ENCODE measurements around the gene PRKG1.

Gene PRKG1

DNA sequence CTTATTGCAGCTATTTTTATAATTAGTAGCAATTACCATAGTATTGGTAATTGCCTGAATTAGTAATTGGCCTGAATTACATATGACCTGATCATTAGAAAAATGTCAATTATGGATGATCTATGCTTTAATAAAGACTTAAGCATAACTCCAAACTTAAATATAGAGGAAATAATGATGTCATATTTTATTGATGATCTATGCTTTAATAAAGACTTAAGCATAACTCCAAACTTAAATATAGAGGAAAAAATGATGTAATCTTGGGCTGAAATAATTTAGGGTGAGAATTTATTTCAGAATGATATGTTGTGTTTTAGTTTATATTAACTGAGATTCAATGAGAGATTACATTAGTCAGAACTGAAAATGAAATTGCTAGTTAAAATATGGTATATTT is 973.8 kb downstream of the PRKG1 start:
- no peak for DNase-seq
- in situ Hi-C loops (cut with MboI; ENCODE audit: low pct_unique_long_range_greater_than_20kb, low sequenced_read_pairs), result no loop called here

DNA sequence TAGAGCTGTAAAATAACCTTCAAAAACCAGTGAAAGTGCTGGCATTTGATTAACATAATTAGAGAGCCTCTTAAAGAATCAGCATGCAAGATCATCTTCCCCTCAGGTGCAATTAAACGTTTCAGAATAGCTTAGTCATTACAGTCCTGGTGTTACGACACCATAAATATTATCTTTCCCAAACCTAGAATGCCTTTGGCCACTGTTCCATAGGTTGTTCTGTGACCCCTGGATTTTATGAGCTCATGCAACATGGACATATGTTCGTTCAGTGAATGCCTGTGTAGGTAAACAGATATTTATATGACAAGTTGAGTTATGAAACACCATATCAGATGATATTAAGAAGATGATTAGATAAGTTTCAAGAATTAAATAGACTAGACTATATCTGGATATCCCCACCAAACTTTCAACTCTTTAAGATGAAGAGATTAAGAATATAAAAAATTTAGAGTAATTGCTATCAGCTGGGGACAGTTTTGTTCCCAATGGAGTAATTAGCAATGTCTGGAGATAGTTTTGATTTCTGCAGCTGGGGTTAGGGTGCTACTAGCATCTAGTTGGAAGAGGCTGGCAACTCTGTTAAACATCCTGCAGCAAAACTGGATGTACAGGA is 976.3 kb downstream of the PRKG1 start:
- no peak for DNase-seq
- in situ Hi-C loops (cut with MboI; ENCODE audit: low pct_unique_long_range_greater_than_20kb, low sequenced_read_pairs), result no loop called here

DNA sequence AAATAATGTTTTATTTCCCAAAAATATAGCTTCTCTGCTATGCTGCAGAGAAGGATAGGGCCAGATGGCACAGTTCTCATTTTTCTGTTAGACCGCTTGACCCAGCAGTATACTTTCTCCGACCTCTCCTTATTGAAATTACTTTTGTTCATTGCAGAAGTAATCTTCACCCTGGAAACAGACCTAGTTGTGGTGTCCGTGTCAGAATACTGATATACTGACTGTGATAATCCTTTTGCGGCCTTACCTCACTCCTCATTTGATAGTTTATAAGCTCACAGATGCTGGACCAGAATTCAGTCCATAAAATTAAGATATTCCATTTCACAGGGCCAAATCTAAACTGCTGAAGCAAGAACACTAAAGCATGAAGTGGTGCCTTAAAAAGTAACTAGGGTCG is 979.2 kb downstream of the PRKG1 start:
- in situ Hi-C loops (cut with MboI; ENCODE audit: low pct_unique_long_range_greater_than_20kb, low sequenced_read_pairs), result no loop called here
- DNase-seq, result no peak

DNA sequence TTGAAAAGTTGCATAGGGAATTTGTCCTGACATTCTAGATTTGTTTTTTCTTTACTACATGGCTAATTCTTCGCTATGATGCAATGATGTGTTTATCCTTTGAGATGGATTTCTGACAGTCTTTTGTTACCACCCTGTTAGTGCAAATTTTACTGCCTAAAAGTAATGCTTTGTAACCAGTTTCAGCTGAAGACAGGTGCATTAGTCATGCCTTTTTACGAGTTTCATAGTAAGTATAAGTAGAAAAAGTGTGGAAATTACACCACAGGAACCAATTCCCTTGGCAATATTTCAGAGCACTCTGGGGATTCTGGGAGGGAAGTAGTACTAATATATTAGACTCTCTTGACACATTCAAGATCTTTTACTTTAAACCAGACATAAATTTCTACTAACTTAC is 982.0 kb downstream of the PRKG1 start:
- DNase-seq, result no peak
- in situ Hi-C loops (cut with MboI; ENCODE audit: low pct_unique_long_range_greater_than_20kb, low sequenced_read_pairs), result no loop called here

DNA sequence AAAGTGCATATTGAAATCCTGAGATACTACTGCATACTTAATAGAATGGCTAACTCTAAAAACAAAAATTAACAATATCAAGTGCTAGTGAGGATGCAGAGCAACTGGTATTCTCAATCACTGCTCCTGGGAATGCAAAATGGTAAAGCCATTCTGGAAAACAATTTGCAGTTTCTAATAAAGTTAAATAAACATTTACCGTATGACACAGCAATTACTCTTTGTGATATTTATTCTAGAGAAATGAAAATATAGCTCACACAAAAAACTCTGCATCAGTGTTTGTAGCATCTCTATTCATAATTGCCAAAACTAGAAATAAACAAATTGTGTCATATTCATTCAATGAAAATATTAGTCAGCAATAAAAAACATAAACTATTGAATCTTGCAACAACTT is 984.8 kb downstream of the PRKG1 start:
- in situ Hi-C loops (cut with MboI; ENCODE audit: low pct_unique_long_range_greater_than_20kb, low sequenced_read_pairs), result no loop called here

DNA sequence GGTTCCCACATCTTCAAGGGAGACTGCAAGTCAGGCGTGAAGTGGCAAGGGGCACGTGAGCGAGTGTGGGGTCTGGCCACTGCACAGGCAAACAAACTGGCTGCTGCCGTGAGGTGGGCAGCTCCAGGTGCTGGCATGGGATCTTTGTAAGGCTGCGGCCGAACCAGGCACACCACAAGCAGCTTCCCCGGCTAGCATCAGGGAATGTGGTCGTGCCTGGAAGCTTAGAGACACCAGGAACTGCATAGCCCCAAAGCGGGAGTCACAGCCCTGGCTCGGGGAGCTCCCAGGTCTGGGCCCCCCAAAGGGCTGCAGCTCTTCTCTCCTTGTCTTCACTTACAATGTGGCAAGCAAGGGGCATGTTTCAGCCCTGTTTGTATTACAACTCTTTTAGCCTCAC is 988.9 kb downstream of the PRKG1 start:
- no peak for DNase-seq
- in situ Hi-C loops (cut with MboI; ENCODE audit: low pct_unique_long_range_greater_than_20kb, low sequenced_read_pairs), result no loop called here

More for the DNA sequence above, 984.8 kb downstream of the PRKG1 start:
- no peak for DNase-seq

DNA sequence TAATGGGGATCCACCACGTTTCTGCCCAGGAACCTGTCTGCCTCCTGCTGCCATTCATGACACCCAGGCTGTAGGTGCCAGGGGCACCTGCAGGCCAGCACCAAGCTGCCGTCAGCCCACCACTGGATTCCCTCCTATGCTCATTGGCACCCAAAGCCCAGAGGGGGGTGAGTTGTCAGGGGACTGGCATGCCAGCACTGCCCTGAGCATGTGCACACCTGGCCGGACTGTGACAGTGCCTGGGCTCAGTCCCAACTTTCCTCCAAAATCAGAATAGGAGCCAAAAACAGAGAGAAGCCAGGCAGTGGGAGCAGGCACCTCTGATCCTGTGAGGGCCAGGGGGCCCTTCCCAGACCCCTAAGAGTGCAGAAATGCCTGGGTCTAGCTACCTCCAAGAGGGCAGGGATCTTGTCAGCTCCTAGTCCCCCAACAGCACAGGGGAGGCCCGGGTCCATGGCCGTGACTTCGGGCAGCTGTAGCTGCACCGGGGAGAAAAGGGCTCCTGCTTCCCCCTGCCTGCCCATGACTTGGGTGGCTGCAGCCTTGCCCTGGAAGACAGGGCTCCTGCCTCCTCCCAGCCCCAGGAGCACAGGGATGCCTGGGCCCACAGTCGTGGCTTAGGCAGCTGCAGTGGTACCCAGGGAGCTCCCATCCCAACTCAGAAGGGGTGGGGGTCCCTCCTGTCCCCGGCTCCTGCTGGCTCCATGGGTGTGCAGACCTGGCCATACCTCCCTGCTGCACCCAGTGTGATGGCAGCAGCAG is 990.0 kb downstream of the PRKG1 start:
- DNase-seq, result no peak
- in situ Hi-C loops (cut with MboI; ENCODE audit: low pct_unique_long_range_greater_than_20kb, low sequenced_read_pairs), result no loop called here

DNA sequence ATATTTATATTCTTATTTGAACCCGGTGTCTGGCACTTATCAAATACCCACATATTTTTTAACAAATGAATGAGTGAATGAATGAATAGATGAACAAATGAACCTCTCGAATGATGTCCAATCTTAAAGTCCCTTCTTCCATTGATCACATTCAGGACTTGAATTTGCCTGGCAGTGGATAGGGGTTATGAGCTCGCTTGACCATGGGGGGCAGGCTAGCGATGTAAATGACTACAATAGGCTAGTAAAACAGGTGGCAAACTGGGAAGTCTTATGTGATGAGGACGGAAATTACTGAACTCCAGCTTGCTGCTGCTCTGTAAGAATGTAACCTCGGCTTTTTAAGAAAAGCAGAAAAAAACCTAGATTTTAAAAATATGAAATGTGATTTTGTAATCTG is 992.1 kb downstream of the PRKG1 start:
- in situ Hi-C loops (cut with MboI; ENCODE audit: low pct_unique_long_range_greater_than_20kb, low sequenced_read_pairs), result no loop called here
- DNase-seq, result no peak

DNA sequence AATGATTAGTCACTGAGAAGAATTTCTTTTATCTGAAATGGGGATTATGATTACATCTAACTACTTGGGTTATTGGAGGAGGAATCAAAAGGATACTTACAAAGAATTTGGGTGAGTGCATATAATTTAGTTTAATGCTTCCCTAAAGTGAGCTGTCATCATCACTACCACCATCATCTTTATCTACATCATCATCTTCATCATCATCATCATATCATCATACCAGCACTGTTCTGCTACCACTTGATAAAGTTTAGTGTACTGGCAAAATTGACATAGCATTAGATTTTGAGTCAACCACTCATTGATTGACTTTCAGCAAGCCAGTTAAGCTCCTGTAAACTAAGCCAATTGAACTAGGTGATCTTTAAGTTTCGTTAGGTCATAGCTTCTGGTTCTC is 994.2 kb downstream of the PRKG1 start:
- no peak for DNase-seq
- in situ Hi-C loops (cut with MboI; ENCODE audit: low pct_unique_long_range_greater_than_20kb, low sequenced_read_pairs), result no loop called here

DNA sequence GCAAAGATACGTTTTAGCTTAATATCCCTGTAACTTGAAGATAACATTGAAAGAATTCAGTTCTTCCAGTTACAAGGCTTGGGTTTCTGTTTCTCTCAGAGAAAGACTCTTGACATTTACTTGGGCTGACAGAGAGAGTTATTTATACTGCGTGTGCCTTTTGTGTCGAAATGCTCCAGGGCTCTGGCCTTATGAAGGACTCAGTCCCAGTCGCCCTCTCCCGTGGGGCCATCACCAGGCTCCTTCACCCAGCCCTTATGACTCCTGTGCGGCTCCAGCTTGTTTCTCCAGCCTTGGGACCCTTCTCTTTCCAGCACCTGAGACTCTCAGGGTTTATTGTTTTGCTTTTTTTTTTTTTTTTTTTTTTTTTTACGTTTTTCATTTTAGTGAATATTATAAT is 997.5 kb downstream of the PRKG1 start:
- in situ Hi-C loops (cut with MboI; ENCODE audit: low pct_unique_long_range_greater_than_20kb, low sequenced_read_pairs), result no loop called here
- DNase-seq, result no peak

DNA sequence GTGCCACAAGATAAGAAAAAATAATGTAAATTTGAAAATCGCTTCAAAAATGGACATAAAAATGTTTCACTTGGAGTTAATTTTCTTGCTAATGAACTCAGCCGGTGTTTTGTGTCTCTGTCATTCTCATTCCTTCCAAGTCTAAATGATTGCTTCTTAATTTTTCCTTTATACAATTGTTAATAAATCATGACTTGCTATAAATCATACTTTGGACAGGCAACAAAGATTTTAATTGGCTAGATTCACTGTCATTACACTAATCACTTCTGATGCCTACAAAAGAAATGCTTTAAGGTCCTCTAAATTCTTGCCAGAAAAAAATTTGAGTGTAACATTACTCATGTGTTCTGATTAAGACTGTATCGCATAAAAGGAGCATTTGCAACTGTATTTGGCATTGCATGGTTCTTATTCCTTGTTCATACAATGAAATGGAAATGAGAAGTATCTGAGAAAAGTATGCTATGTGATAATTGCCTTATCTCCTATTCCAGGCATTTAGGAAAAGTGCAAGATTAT is 1000.3 kb downstream of the PRKG1 start:
- in situ Hi-C loops (cut with MboI; ENCODE audit: low pct_unique_long_range_greater_than_20kb, low sequenced_read_pairs), result no loop called here

DNA sequence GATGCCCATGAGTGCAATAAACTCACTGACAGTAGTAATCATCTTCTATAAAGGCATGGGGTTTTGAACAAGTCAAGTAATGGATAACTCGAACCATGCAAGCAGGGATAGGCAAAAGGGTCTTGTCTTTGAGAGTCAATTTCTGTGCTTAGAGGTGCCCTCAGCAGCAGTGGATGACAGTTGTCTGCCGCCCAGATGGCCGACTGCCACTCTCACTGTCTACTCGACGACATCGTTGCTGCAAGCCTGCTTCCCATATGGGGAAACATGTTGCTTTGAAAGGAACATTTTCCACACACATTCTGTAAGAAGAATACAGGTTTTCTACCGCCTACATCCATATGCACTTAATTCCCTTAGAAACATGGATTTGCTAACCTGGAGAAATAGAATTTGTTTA is 1003.5 kb downstream of the PRKG1 start:
- in situ Hi-C loops (cut with MboI; ENCODE audit: low pct_unique_long_range_greater_than_20kb, low sequenced_read_pairs), result no loop called here
- DNase-seq, result no peak

More for the DNA sequence above, 1000.3 kb downstream of the PRKG1 start:
- DNase-seq, result no peak

DNA sequence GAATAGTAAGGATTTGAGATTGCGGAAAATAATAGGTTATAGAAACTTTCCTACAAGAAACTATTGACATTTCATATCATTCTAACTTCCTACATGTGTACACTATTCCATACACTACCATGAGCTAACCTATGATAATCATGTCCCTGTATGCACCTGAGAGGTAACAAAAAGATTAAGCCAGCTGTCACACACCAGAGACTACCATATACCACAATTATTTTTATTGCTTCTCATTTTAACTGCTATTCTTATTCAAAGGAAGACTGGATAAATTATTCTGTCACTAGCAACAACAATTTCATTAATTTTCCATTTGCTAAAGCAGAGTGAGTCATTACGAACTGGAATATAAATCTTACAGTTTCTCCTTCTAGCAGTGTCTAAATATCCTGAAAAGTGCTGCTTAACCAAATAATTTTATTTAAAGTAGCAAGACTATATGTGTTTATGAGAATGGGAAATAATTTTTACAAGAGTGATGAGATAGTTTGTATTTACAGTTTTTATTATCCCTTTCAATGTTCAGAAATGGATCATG is 1004.2 kb downstream of the PRKG1 start:
- DNase-seq, result no peak
- in situ Hi-C loops (cut with MboI; ENCODE audit: low pct_unique_long_range_greater_than_20kb, low sequenced_read_pairs), result no loop called here

DNA sequence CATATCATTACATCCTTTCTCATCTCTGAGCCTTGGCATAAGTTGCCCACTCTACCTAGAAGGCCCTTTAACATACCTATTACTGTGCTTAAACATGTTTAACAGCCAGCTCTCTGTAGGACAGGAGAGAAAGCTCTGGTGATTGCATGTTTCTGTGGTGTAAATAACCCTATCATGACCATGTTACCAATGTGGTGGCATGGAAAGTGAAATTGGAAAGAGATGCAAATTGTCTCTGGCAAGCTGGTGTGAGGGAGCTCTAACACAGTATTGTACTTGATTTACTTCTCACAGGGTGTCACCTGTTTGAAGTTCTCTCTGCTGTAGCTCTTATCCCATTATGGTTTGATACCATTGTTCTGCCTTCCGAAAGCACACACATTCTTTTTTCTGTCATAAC is 1008.0 kb downstream of the PRKG1 start:
- in situ Hi-C loops (cut with MboI; ENCODE audit: low pct_unique_long_range_greater_than_20kb, low sequenced_read_pairs), result no loop called here
- DNase-seq, result no peak

DNA sequence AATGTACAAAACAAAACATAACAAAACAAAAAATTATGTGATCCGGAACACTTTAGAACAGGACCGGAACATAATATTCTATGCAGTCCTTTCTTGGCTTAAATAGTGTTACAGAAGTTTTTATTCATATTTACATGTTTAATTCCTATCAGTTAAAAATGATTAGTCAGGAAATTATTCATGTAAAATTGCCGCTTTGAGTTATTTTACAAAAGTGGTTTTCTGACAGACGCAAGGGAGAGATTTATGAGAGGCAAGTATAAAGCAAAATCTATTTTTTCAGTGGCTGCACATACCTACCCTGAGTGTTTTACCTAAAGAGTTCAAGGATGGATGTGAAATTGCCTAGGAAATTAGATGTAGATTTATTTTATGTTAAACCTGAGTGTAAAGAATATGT is 1009.1 kb downstream of the PRKG1 start:
- no peak for DNase-seq
- in situ Hi-C loops (cut with MboI; ENCODE audit: low pct_unique_long_range_greater_than_20kb, low sequenced_read_pairs), result no loop called here

DNA sequence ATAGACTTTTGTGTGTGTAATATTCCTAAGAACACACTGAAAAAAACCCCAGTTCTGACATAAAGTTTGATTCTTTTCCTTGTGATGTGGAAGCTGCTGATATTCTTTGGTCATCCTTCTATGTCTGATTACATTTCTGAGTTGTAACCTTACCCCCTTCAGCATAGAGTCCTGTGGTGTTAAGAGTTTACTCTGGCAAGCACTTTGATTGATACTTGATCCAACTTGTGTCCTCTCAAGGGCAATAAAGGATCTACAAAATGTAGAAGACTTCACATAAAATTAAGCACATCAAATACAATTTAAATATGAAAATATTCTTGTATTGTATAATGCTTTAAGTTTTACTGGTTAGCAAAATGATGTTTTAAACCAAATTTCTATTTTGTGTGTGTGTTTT is 1018.1 kb downstream of the PRKG1 start:
- in situ Hi-C loops (cut with MboI; ENCODE audit: low pct_unique_long_range_greater_than_20kb, low sequenced_read_pairs), result no loop called here
- no peak for DNase-seq

DNA sequence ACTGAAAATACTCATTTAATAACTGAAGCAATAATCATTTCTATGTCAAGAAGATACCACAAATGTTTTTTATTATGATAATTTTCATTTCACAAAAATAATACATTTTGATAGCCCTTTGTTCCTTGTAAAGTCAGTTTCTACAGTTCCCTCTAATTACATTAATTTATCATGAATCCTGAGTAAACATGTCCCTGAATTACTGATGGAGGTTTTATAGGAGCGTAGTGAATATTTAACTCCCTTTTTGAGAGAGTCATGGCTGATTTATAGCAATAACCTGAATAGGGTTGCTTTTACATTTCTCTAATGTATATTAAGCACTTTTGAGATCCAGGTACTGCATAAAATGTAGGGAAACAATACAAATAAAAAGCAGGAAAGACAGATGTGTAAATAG is 1023.8 kb downstream of the PRKG1 start:
- no peak for DNase-seq
- in situ Hi-C loops (cut with MboI; ENCODE audit: low pct_unique_long_range_greater_than_20kb, low sequenced_read_pairs), result no loop called here

DNA sequence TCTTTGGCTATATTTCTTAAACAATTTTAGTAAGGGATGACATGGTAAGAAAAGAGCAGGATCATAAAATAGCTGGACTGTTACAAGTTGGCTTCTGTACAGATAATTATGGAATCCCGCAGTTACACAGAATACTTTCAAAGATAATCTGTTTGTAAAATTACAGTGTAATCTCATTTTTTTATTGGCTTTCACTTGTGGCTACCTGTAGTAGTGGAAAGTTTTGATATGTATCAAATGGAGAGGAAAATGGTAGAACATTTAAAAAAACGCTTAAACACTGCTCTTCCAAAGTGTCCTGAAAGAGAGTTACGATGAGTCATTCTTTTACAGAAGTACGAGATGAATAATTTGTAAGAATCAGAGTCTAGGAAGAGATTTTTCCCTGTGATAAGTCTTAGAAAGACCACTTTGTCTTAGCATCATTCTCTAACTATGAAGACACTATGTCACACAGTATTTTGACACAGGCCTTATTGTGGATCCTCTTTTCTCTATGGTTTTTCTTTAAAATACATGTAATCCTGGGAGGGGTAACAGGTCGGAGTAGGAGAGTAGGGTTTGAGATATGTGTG is 1024.8 kb downstream of the PRKG1 start:
- DNase-seq, result no peak
- in situ Hi-C loops (cut with MboI; ENCODE audit: low pct_unique_long_range_greater_than_20kb, low sequenced_read_pairs), result no loop called here

DNA sequence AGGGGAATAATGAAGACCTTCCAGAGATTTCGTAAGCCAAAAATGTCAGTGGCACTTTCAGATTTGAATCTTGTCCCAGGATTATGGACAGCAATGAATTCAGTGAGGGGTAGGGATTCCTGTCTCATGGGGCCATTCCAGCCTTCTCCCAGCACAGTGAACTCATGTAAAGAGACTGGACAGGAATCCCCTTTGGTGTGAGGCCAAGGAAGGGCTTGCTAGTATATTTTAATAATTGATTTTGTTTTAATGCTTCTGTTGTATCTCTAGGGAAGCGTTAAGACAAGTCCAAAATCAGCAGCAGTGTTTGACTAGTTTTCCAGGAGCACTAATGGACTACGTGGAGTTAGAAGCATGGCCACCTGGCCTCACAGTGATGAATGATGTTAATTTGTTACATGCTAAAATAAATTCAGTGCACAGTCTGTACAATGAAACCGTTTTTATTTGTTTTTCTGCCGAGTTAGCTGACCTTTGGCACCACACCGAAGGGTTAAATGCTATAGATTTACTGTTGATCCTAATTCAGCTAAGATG is 1025.8 kb downstream of the PRKG1 start:
- in situ Hi-C loops (cut with MboI; ENCODE audit: low pct_unique_long_range_greater_than_20kb, low sequenced_read_pairs), result no loop called here
- no peak for DNase-seq

DNA sequence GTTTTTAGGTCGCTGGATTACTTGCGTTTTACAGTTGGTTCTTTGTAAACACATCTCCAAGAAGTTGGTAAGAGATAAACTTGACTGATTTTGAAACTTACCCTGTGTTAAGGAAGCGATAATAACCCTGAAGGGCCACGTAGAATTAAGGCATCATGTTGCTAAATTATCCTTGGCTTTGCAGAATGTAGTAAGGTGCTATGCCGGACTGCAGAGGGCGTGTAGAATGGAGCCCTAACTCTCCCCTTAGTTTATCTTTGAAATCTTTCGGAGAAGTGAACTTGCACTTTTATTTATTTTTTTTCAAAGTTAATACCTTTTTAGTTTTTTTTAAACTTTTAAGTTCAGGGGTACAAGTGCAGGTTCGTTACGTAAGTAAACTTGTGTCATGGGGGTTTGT is 1031.0 kb downstream of the PRKG1 start:
- in situ Hi-C loops (cut with MboI; ENCODE audit: low pct_unique_long_range_greater_than_20kb, low sequenced_read_pairs), result no loop called here

More for the DNA sequence above, 1031.0 kb downstream of the PRKG1 start:
- DNase-seq, result no peak

All from KBM-7 (cell line).